H1 (cell line): ENCODE data around the gene C19orf12. TPM values are rescaled to one million over a fixed set of nuclear protein-coding genes. Genes with fewer than 3 reads are reported as not detected.

Experiments
- ASH2L ChIP-seq: fragments of 200-600, 300-600 bp; sonication (generic); IDR thresholded peaks from one replicate; pipeline ENCODE4 v1.7.1; 2017; ENCODE audit warnings: low read length
- BACH1 ChIP-seq: IDR thresholded peaks from 2 replicates; pipeline ENCODE4 v1.6.1; 2012; ENCODE audit warnings: low read length, improper control_type of control experiment
- CHD1 ChIP-seq: IDR thresholded peaks from 2 replicates; pipeline ENCODE4 v1.6.1; 2012; ENCODE audit warnings: low read depth, low read length, improper control_type of control experiment
- CHD7 ChIP-seq: fragments of 300-600 bp; sonication (generic); IDR thresholded peaks from 2 replicates; pipeline ENCODE4 v1.7.1; 2012; ENCODE audit warnings: low read length, moderate library complexity, mild to moderate bottlenecking, inconsistent platforms; ENCODE audit not compliant: insufficient replicate concordance
- EP300 ChIP-seq, 2 experiments: IDR thresholded peaks; 1 replicate in 1 of 2; 2 replicates in 1 of 2; pipeline ENCODE4 v1.6.1; 2011 to 2012; ENCODE audit warnings: low read depth in 2 of 2, low read length in 2 of 2, mild to moderate bottlenecking in 2 of 2, borderline replicate concordance in 1 of 2, inconsistent platforms in 1 of 2, moderate library complexity in 1 of 2
- EZH2 ChIP-seq: fragments of 200-600 bp; sonication (generic); IDR thresholded peaks from 2 replicates; pipeline ENCODE4 v1.7.1; 2012; ENCODE audit warnings: low read depth, mild to moderate bottlenecking, moderate library complexity, low read length, inconsistent platforms; ENCODE audit not compliant: severe bottlenecking
- GABPA ChIP-seq: IDR thresholded peaks from 2 replicates; pipeline ENCODE4 v1.6.1; 2011; ENCODE audit warnings: mild to moderate bottlenecking, low read length, moderate library complexity, borderline replicate concordance; ENCODE audit not compliant: insufficient read depth
- RNF2 ChIP-seq: fragments of 200-900, 300-1000 bp; sonication (generic); IDR thresholded peaks from 2 replicates; pipeline ENCODE4 v1.7.1; 2016; ENCODE audit warnings: borderline replicate concordance, low read depth, mild to moderate bottlenecking, antibody characterized with exemption, low read length; ENCODE audit not compliant: poor library complexity, severe bottlenecking; ENCODE audit errors: missing control alignments
- SIRT6 ChIP-seq: IDR thresholded peaks from one replicate; pipeline ENCODE4 v1.7.1; 2012; ENCODE audit warnings: low read length, inconsistent platforms
- SUZ12 ChIP-seq: fragments of 200-600 bp; sonication (generic); IDR thresholded peaks from 2 replicates; pipeline ENCODE4 v1.6.1; 2012; ENCODE audit warnings: mild to moderate bottlenecking, inconsistent platforms, low read length, moderate library complexity, mixed read lengths
- TBP ChIP-seq: IDR thresholded peaks from 2 replicates; pipeline ENCODE4 v1.6.1; 2011; ENCODE audit warnings: low read depth, low read length, improper control_type of control experiment
- TCF12 ChIP-seq: IDR thresholded peaks from 2 replicates; pipeline ENCODE4 v1.6.1; 2011; ENCODE audit warnings: low read depth, mild to moderate bottlenecking, low read length
- polyA plus RNA-seq, 7 experiments: library from polyadenylated mRNA; depleted of rRNA in 3 of 7; stranded (reverse) in 5 of 7; unstranded in 2 of 7; fragments of >200 nt in 5 of 7; fragments of 200-250 nt in 2 of 7; gene quantifications; 1 replicate in 5 of 7; 2 replicates in 1 of 7; 4 replicates in 1 of 7; pipeline versions ENCODE4 v1.2.1 to v1.2.3, GENCODE V29; 2011 to 2013; ENCODE audit warnings: missing spikeins in 2 of 7, mixed read lengths in 2 of 7
- total RNA-seq: library from RNA; stranded (reverse); fragmentation: NEBNext Ultra II Directional; extraction: Animal tissue kit (Norgen Biotek cat#: 25700); gene quantifications from 2 replicates; pipeline ENCODE4 v1.2.1, GENCODE V29; 2021

Gene C19orf12
- total and polyA plus RNA-seq, 2 of the 8 experiments (the other 6 are each of a cell fraction or from before 2014, with no cell fraction given): 10.7 to 11.9 TPM

- no peak for TF ChIP-seq CHD7
- TF ChIP-seq GABPA: no peak
- TF ChIP-seq EZH2: no peak
- no peak for TF ChIP-seq ASH2L
- no peak for TF ChIP-seq TCF12
- no peak for TF ChIP-seq BACH1
- TF ChIP-seq SUZ12: no peak
- TF ChIP-seq SIRT6: no peak
- TF ChIP-seq EP300 (IDR thresholded peaks at IDR 0.05; ENCODE audit: borderline replicate concordance in 1 of 2, low read depth in 2 of 2, low read length in 2 of 2): no peak
- no peak for TF ChIP-seq RNF2
- no peak for TF ChIP-seq TBP
- TF ChIP-seq CHD1: no peak
These were observed 12.1 kb downstream of the C19orf12 start (continued) for GRCh38 chr19:29702963-29703320.
